SK-N-SH (cell line): ENCODE data around the gene ATP1A4. TPM values are rescaled to one million over a fixed set of nuclear protein-coding genes. Genes with fewer than 3 reads are reported as not detected.

Experiments
- CTCF ChIA-PET: fragments of 300-600, 350-600 bp; formaldehyde crosslinking; extraction: SDS; loops from one replicate; lab custom pipeline; 2021; lab: Yijun Ruan, JAX
- POLR2A ChIA-PET: fragments of 350-600 bp; sonication (Branson Sonifier 250); formaldehyde crosslinking; extraction: SDS; loops from one replicate; lab custom pipeline; 2020; ENCODE audit warnings: antibody characterized with exemption, inconsistent platforms; lab: Yijun Ruan, JAX
- DNase-seq: peaks from one replicate; pipeline ENCODE4 v3.0.0; 2012
- H2AFZ ChIP-seq: fragments of 200-600 bp; sonication (generic); 2 replicates; pipeline ENCODE4 v1.8.1; 2016; ENCODE audit warnings: antibody characterized with exemption, mild to moderate bottlenecking, low read depth
- H3F3A ChIP-seq: fragments of 200-600 bp; sonication (generic); replicated peaks from 2 replicates; pipeline ENCODE3; 2016; ENCODE audit warnings: antibody characterized with exemption, mild to moderate bottlenecking; ENCODE audit not compliant: insufficient read depth
- H3K27ac ChIP-seq, 2 experiments: fragments of 200-500 bp in 1 of 2; fragments of 200-600 bp in 1 of 2; sonication (Bioruptor generic) in 1 of 2; sonication (generic), shearing (Covaris generic) in 1 of 2; 2 replicates each; pipeline versions ENCODE4 v1.5.1 to v1.6.1; 2014 to 2016; ENCODE audit warnings: low read depth in 2 of 2, inconsistent platforms in 1 of 2, low read length in 1 of 2, mild to moderate bottlenecking in 1 of 2, mixed read lengths in 1 of 2
- H3K27me3 ChIP-seq: fragments of 200-600 bp; sonication (generic), shearing (Covaris generic); 2 replicates; pipeline ENCODE4 v1.6.1; 2016; ENCODE audit warnings: mixed run types; ENCODE audit not compliant: insufficient read depth
- H3K36me3 ChIP-seq, 2 experiments: fragments of 200-500 bp in 1 of 2; fragments of 200-600 bp in 1 of 2; sonication (Bioruptor generic) in 1 of 2; sonication (generic) in 1 of 2; replicated peaks in 1 of 2; 2 replicates each; pipeline versions ENCODE3 to v1.5.1; 2014 to 2016; ENCODE audit warnings: low read length in 1 of 2, mild to moderate bottlenecking in 1 of 2; ENCODE audit not compliant: insufficient read depth in 2 of 2, control insufficient read depth in 1 of 2
- H3K4me1 ChIP-seq, 2 experiments: fragments of 200-500 bp in 1 of 2; fragments of 200-600 bp in 1 of 2; sonication (Bioruptor generic) in 1 of 2; sonication (generic), shearing (Covaris generic) in 1 of 2; 2 replicates each; pipeline versions ENCODE4 v1.5.1 to v1.6.1; 2014 to 2016; ENCODE audit warnings: low read depth in 1 of 2, low read length in 1 of 2, mixed run types in 1 of 2; ENCODE audit not compliant: insufficient read depth in 2 of 2, control insufficient read depth in 1 of 2
- H3K4me2 ChIP-seq: fragments of 200-600 bp; sonication (generic), shearing (Covaris generic); 2 replicates; pipeline ENCODE4 v1.6.1; 2017; ENCODE audit warnings: mixed run types
- H3K4me3 ChIP-seq, 2 experiments: fragments of 200-500 bp in 1 of 2; fragments of 200-600 bp in 1 of 2; sonication (Bioruptor generic) in 1 of 2; sonication (generic), shearing (Covaris generic) in 1 of 2; 2 replicates each; pipeline versions ENCODE4 v1.5.1 to v1.8.1; 2014 to 2016; ENCODE audit warnings: low read depth in 2 of 2, inconsistent platforms in 1 of 2, low read length in 1 of 2, mild to moderate bottlenecking in 1 of 2, mixed read lengths in 1 of 2, moderate library complexity in 1 of 2
- H3K79me2 ChIP-seq: fragments of 200-600 bp; sonication (generic); 2 replicates; pipeline ENCODE4 v1.8.1; 2017; ENCODE audit warnings: mild to moderate bottlenecking; ENCODE audit not compliant: insufficient read depth
- H3K9ac ChIP-seq: fragments of 200-600 bp; sonication (generic); 2 replicates; pipeline ENCODE4 v1.6.1; 2017; ENCODE audit warnings: mixed run types
- H3K9me2 ChIP-seq: fragments of 200-600 bp; sonication (generic); 2 replicates; pipeline ENCODE4 v1.6.1; 2017; ENCODE audit warnings: mixed run types
- H3K9me3 ChIP-seq: fragments of 200-600 bp; sonication (generic); 2 replicates; pipeline ENCODE4 v1.6.1; 2017; ENCODE audit warnings: mixed run types, mild to moderate bottlenecking, moderate library complexity
- H4K20me1 ChIP-seq: fragments of 200-600 bp; sonication (generic); 2 replicates; pipeline ENCODE4 v1.6.1; 2017; ENCODE audit warnings: mild to moderate bottlenecking, mixed run types; ENCODE audit not compliant: insufficient read depth
- CHD2 ChIP-seq: fragments of 150-350 bp; IDR thresholded peaks from 2 replicates; pipeline ENCODE4 v1.6.1; 2018; ENCODE audit warnings: low read length; ENCODE audit not compliant: partially characterized antibody
- ELF1 ChIP-seq: IDR thresholded peaks from 2 replicates; pipeline ENCODE4 v1.4.0; 2012
- EP300 ChIP-seq, 2 experiments: IDR thresholded peaks; 2 replicates each; pipeline versions ENCODE4 v1.4.0 to v1.6.1; 2012; ENCODE audit warnings: borderline replicate concordance in 1 of 2, low read depth in 1 of 2, low read length in 1 of 2
- FOXM1 ChIP-seq: IDR thresholded peaks from 2 replicates; pipeline ENCODE4 v1.4.0; 2012; ENCODE audit warnings: low read depth, mild to moderate bottlenecking
- GABPA ChIP-seq: IDR thresholded peaks from 2 replicates; pipeline ENCODE4 v1.4.0; 2012; ENCODE audit warnings: low read depth, mild to moderate bottlenecking
- GATA2 ChIP-seq: sonication (generic); formaldehyde crosslinking; IDR thresholded peaks from 2 replicates; pipeline ENCODE4 v1.5.0; 2020; ENCODE audit warnings: mild to moderate bottlenecking, missing genetic modification reagents
- JUND ChIP-seq: IDR thresholded peaks from 2 replicates; pipeline ENCODE4 v1.4.0; 2012
- MEF2A ChIP-seq: IDR thresholded peaks from 2 replicates; pipeline ENCODE4 v1.4.0; 2012; ENCODE audit warnings: low read depth, borderline replicate concordance
- NFIC ChIP-seq: IDR thresholded peaks from 2 replicates; pipeline ENCODE4 v1.4.0; 2012; ENCODE audit warnings: borderline replicate concordance
- RFX5 ChIP-seq: IDR thresholded peaks from 2 replicates; pipeline ENCODE4 v1.6.1; 2012; ENCODE audit warnings: mild to moderate bottlenecking, improper control_type of control experiment, low read length
- RXRA ChIP-seq: IDR thresholded peaks from 2 replicates; pipeline ENCODE4 v1.4.0; 2012; ENCODE audit warnings: low read depth, mild to moderate bottlenecking, borderline replicate concordance
- SMC3 ChIP-seq: IDR thresholded peaks from 2 replicates; pipeline ENCODE4 v1.6.1; 2012; ENCODE audit warnings: low read depth, low read length, improper control_type of control experiment
- TCF12 ChIP-seq: IDR thresholded peaks from 2 replicates; pipeline ENCODE4 v1.4.0; 2012
- USF2 ChIP-seq: fragments of 150-350 bp; IDR thresholded peaks from 2 replicates; pipeline ENCODE4 v1.6.1; 2017; ENCODE audit warnings: antibody characterized with exemption, low read length, low read depth, borderline replicate concordance
- WGBS: methylation state at CpG from one replicate; pipeline ENCODE4 v1.1.6; 2017; ENCODE audit warnings: low lambda C conversion rate; 5-methylcytosine and 5-hydroxymethylcytosine counted together
- polyA plus RNA-seq, 3 experiments: library from polyadenylated mRNA; depleted of rRNA; stranded (reverse); fragments of >200 nt; gene quantifications; 2 replicates each; pipeline ENCODE4 v1.2.3, GENCODE V29; 2012
- TF ChIP-seq, protein P1 (sequence below): IDR thresholded peaks from 2 replicates; pipeline ENCODE4 v1.4.0; 2012; ENCODE audit warnings: low read depth
- TF ChIP-seq, protein P2 (sequence below): fragments of 150-350 bp; IDR thresholded peaks from 2 replicates; pipeline ENCODE4 v1.6.1; 2016; ENCODE audit warnings: mild to moderate bottlenecking, low read depth, low read length
- TF ChIP-seq, protein P3 (sequence below): IDR thresholded peaks from 2 replicates; pipeline ENCODE4 v1.4.0; 2012; ENCODE audit warnings: low read depth, borderline replicate concordance
- TF ChIP-seq, protein P4 (sequence below): fragments of 200-600 bp; sonication (generic); IDR thresholded peaks from 2 replicates; pipeline ENCODE4 v1.6.1; 2017; ENCODE audit warnings: antibody characterized with exemption, mild to moderate bottlenecking, moderate library complexity

The ATP1A4 gene
- polyA plus RNA-seq, 1 of the 3 experiments (the other 2 are of a cell fraction): not detected

- ChIA-PET POLR2A (no interaction called here), CTCF (interaction anchor here (0.8 to 4.0 kb wide), 7 partner anchors 8 to 134 kb away, joined by 3 to 18 read pairs (median 4); no protein-coding TSS in a partner anchor)
- WGBS: 62% methylated on average over 8 of the region's 8 CpGs
- no peak overlapping the region for H3K27ac ChIP-seq
- TF ChIP-seq NFIC: no peak
- no peak for TF ChIP-seq FOXM1
- no peak for TF ChIP-seq MEF2A
- no peak for TF ChIP-seq TCF12
- TF ChIP-seq GABPA: no peak
- no peak for TF ChIP-seq ELF1
- TF ChIP-seq CHD2: no peak
- no peak for TF ChIP-seq RFX5
- no peak for DNase-seq
- no peak overlapping the region for H2AFZ ChIP-seq
- H4K20me1 ChIP-seq: no peaks in the 10 kb centered on the region
- no peak overlapping the region for H3K4me3 ChIP-seq
- H3K4me2 ChIP-seq: no peak overlapping the region
- H3K27me3 ChIP-seq: peaks cover 11% of the 10 kb centered on the region; the same call in 1 of the 2 replicates
- no peaks in the 10 kb centered on the region for H3K36me3 ChIP-seq
- H3K9ac ChIP-seq: no peak overlapping the region
- H3F3A ChIP-seq: no peaks in the 10 kb centered on the region
- no peaks in the 10 kb centered on the region for H3K79me2 ChIP-seq
- H3K9me3 ChIP-seq: no peaks in the 10 kb centered on the region
- H3K9me2 ChIP-seq: no peaks in the 10 kb centered on the region
- H3K4me1 ChIP-seq: no peaks in the 10 kb centered on the region
These were observed 33.7 kb upstream of the ATP1A4 start for GRCh38 chr1:160117709-160118183.

- no peak for DNase-seq
- peaks cover 11% of the 10 kb centered on the region; the same call in 1 of the 2 replicates for H3K27me3 ChIP-seq
- no peak overlapping the region for H3K4me3 ChIP-seq
- H3K27ac ChIP-seq: no peak overlapping the region
- H3K4me1 ChIP-seq: no peaks in the 10 kb centered on the region
- no peaks in the 10 kb centered on the region for H3K9me3 ChIP-seq
- no peaks in the 10 kb centered on the region for H3K36me3 ChIP-seq
- CTCF ChIA-PET: interaction anchor here (1.5 to 2.3 kb wide), 3 partner anchors 34 to 133 kb away, joined by 3 to 10 read pairs (median 10); no protein-coding TSS in a partner anchor
- H3K9ac ChIP-seq: no peak overlapping the region
- H3K79me2 ChIP-seq: no peaks in the 10 kb centered on the region
- no peak for TF ChIP-seq USF2
- no peak for TF ChIP-seq EP300 (IDR thresholded peaks at IDR 0.05; ENCODE audit: borderline replicate concordance in 1 of 2, low read depth in 1 of 2, low read length in 1 of 2)
- no peak for TF ChIP-seq JUND
- TF ChIP-seq, protein P1, sequence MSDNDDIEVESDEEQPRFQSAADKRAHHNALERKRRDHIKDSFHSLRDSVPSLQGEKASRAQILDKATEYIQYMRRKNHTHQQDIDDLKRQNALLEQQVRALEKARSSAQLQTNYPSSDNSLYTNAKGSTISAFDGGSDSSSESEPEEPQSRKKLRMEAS: no peak
- no peak overlapping the region for H2AFZ ChIP-seq
- H3K9me2 ChIP-seq: no peaks in the 10 kb centered on the region
- WGBS: 77% methylated on average over 3 of the region's 3 CpGs
- no peaks in the 10 kb centered on the region for H4K20me1 ChIP-seq
- no peaks in the 10 kb centered on the region for H3F3A ChIP-seq
- no peak overlapping the region for H3K4me2 ChIP-seq
- POLR2A ChIA-PET: no interaction called here
These were observed 32.5 kb upstream of the ATP1A4 start for GRCh38 chr1:160118928-160119327.

- no peak overlapping the region for H3K4me2 ChIP-seq
- no peaks in the 10 kb centered on the region for H3F3A ChIP-seq
- H3K27ac ChIP-seq: no peak overlapping the region
- WGBS: 56% methylated on average over 4 of the region's 5 CpGs
- no peak overlapping the region for H3K4me3 ChIP-seq
- no peak overlapping the region for H3K9ac ChIP-seq
- no peaks in the 10 kb centered on the region for H3K79me2 ChIP-seq
- POLR2A ChIA-PET: no interaction called here
- CTCF ChIA-PET: interaction anchor here (0.6 to 2.9 kb wide), 2 partner anchors 20 to 906 kb away, joined by 3 to 11 read pairs; no protein-coding TSS in a partner anchor
- no peaks in the 10 kb centered on the region for H3K36me3 ChIP-seq
- H3K9me3 ChIP-seq: no peaks in the 10 kb centered on the region
- no peak overlapping the region for H2AFZ ChIP-seq
- no peaks in the 10 kb centered on the region for H4K20me1 ChIP-seq
- H3K27me3 ChIP-seq: peaks cover 11% of the 10 kb centered on the region; the same call in 1 of the 2 replicates
- no peaks in the 10 kb centered on the region for H3K9me2 ChIP-seq
- DNase-seq: no peak
- peaks cover 0 to 7% of the 10 kb centered on the region in 2 experiments; a peak in 1 of 4 replicates for H3K4me1 ChIP-seq
- TF ChIP-seq SMC3 (no peak), FOXM1 (no peak), EP300 (IDR thresholded peaks at IDR 0.05; ENCODE audit: borderline replicate concordance in 1 of 2, low read depth in 1 of 2, low read length in 1 of 2) (no peak), GABPA (no peak), RXRA (no peak), GATA2 (CRISPR knock-in tag) (no peak)
- TF ChIP-seq, protein P2, sequence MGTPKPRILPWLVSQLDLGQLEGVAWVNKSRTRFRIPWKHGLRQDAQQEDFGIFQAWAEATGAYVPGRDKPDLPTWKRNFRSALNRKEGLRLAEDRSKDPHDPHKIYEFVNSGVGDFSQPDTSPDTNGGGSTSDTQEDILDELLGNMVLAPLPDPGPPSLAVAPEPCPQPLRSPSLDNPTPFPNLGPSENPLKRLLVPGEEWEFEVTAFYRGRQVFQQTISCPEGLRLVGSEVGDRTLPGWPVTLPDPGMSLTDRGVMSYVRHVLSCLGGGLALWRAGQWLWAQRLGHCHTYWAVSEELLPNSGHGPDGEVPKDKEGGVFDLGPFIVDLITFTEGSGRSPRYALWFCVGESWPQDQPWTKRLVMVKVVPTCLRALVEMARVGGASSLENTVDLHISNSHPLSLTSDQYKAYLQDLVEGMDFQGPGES: no peak
- TF ChIP-seq, protein P3, sequence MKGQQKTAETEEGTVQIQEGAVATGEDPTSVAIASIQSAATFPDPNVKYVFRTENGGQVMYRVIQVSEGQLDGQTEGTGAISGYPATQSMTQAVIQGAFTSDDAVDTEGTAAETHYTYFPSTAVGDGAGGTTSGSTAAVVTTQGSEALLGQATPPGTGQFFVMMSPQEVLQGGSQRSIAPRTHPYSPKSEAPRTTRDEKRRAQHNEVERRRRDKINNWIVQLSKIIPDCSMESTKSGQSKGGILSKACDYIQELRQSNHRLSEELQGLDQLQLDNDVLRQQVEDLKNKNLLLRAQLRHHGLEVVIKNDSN: no peak
- TF ChIP-seq, protein P4, sequence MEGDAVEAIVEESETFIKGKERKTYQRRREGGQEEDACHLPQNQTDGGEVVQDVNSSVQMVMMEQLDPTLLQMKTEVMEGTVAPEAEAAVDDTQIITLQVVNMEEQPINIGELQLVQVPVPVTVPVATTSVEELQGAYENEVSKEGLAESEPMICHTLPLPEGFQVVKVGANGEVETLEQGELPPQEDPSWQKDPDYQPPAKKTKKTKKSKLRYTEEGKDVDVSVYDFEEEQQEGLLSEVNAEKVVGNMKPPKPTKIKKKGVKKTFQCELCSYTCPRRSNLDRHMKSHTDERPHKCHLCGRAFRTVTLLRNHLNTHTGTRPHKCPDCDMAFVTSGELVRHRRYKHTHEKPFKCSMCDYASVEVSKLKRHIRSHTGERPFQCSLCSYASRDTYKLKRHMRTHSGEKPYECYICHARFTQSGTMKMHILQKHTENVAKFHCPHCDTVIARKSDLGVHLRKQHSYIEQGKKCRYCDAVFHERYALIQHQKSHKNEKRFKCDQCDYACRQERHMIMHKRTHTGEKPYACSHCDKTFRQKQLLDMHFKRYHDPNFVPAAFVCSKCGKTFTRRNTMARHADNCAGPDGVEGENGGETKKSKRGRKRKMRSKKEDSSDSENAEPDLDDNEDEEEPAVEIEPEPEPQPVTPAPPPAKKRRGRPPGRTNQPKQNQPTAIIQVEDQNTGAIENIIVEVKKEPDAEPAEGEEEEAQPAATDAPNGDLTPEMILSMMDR: no peak
These were observed 30.6 kb upstream of the ATP1A4 start for GRCh38 chr1:160120797-160121196.
